RWPE1 (cell line): Measurements from ENCODE around the gene ADAM15.

Source experiments
- CTCF ChIA-PET: fragments of 350-600 bp; sonication (Branson Sonifier 250); formaldehyde crosslinking; extraction: SDS; loops from one replicate; lab custom pipeline; 2021; lab: Yijun Ruan, JAX
- POLR2A ChIA-PET: fragments of 400-600 bp; formaldehyde crosslinking; extraction: SDS; loops from one replicate; lab custom pipeline; 2020; ENCODE audit warnings: antibody characterized with exemption; ENCODE audit not compliant: low non-redundant PET; lab: Yijun Ruan, JAX
- DNase-seq: peaks from one replicate; pipeline ENCODE4 v3.0.0; 2012; ENCODE audit warnings: low spot score
- H3K27ac ChIP-seq: fragments of 450-650 bp; 2 replicates; pipeline ENCODE4 v1.5.1; 2017
- TF ChIP-seq, protein P1 (sequence below): fragments of 450-650 bp; conservative IDR thresholded peaks from 2 replicates; pipeline ENCODE4 v1.5.1; 2017; ENCODE audit warnings: low read depth, mild to moderate bottlenecking

The ADAM15 gene

DNA sequence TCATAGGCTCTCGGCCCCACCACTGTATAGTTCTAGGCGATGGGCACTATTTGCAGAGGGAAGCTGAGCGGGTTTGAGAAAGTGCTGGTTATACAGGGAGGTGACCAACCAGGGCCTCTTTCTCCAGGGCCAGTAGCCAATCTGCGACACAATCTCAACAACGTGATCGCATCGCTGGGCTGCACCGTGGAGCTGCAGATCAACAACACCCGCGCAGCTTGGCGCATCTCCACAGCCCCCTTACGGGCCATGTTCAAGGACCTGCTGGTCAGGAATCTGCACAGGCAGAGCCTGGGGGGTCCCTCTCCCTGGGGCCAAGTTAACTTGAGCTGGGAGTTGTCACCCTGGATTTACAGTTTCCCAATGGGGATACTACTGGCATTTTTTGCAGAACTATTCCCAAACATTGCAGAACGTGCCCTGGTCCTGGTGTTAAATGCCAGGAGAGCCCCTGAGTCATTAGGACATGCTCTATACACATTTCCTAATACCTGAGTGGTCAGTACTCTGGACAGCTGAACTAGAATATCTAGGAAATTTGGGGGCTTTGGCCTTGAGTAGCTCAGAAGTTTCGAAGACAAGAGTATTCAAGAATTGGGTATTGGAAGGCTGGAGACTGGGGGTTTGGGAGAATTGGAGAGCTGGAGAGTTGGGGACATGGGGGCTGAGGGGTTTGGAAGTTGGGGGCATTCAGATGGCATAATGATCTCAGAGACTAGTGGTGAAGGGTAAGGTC is 10.6 kb upstream of the ADAM15 start:
- H3K27ac ChIP-seq: no peak overlapping the region
- CTCF ChIA-PET: interaction anchor here (0.6 to 1.2 kb wide), 5 partner anchors 10 to 717 kb away, joined by 3 to 4 read pairs (median 3); no protein-coding TSS in a partner anchor
- DNase-seq: no peak
- TF ChIP-seq, protein P1, sequence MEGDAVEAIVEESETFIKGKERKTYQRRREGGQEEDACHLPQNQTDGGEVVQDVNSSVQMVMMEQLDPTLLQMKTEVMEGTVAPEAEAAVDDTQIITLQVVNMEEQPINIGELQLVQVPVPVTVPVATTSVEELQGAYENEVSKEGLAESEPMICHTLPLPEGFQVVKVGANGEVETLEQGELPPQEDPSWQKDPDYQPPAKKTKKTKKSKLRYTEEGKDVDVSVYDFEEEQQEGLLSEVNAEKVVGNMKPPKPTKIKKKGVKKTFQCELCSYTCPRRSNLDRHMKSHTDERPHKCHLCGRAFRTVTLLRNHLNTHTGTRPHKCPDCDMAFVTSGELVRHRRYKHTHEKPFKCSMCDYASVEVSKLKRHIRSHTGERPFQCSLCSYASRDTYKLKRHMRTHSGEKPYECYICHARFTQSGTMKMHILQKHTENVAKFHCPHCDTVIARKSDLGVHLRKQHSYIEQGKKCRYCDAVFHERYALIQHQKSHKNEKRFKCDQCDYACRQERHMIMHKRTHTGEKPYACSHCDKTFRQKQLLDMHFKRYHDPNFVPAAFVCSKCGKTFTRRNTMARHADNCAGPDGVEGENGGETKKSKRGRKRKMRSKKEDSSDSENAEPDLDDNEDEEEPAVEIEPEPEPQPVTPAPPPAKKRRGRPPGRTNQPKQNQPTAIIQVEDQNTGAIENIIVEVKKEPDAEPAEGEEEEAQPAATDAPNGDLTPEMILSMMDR: no peak
- POLR2A ChIA-PET: interaction anchor here (0.6 kb wide), 1 partner anchor 36 kb away, joined by 12 read pairs; no protein-coding TSS in a partner anchor

DNA sequence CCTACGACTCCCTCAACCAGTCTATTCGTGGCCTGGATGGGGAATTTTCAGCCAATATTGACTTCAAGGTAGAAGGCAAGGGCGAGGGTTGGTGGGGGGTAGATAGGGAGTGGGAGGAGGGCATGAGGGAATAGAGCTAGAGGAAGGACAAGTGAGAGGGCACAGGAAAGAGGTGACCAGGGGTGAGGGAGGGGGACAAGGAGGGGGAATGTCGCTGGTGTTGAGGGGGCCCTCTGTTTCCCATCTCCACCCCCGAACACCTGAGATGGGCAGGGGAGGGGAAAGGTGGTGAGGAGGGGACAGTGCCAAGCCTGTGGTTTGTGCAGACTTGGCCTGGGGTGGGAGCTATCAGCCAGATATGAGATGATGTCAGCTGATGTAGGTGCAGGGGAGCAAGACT is 8.3 kb upstream of the ADAM15 start:
- ChIA-PET POLR2A (no interaction called here), CTCF (interaction anchor here (0.6 to 2.4 kb wide), 3 partner anchors 25 to 43 kb away, joined by 3 to 16 read pairs (median 10); no protein-coding TSS in a partner anchor)
- TF ChIP-seq, protein P1: no peak
- no peak for DNase-seq
- H3K27ac ChIP-seq: peak overlapping the region; percentile 77

DNA sequence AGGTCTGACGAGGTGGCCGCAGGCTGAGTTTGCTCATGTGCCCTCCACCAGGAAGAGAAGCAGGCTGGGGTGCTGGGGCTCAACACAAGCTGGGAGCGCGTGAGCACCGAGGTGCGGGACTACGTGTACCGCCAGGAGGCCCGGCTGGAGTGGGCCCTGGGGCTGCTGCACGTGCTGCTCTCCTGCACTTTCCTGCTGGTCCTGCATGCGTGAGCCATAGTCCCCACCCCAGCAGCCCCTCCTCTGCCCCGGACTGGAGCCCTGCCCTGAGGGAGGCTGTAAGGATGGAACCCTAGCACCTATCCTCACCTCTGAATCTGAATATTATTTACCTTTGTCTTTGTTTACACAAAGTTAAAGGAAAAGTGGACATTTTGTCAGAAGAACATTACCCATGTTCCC is 7.8 kb upstream of the ADAM15 start:
- TF ChIP-seq, protein P1: no peak
- ChIA-PET CTCF (interaction anchor here (0.7 to 2.5 kb wide), 9 partner anchors 13 to 79 kb away, joined by 3 to 16 read pairs (median 7); no protein-coding TSS in a partner anchor), POLR2A (no interaction called here)
- H3K27ac ChIP-seq: peak overlapping the region; percentile 77
- DNase-seq: no peak

DNA sequence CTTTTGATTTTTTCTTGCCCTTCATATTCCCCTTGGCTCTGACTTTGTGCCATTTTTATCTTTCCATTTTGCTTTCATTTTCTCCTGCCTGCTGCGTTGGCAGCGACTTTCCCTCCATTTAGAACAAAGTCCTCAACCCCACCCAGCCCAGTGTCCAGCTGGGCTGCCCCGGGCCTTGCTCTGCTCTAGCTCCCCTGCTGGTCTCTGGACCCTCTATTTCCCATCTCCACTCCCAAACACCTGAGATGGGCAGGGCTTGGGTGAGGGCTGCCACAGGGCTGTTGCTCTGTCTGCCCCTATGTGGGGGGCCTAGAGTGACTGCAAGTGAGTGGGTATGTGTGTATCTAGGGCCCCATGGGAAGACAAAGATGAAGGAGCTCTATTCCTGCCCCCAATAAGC is 7.3 kb upstream of the ADAM15 start:
- CTCF ChIA-PET: interaction anchor here (0.6 to 2.5 kb wide), 13 partner anchors 9 to 123 kb away, joined by 3 to 16 read pairs (median 6); partner anchors contain the start of gene EFNA4
- no peak for DNase-seq
- TF ChIP-seq, protein P1: no peak
- H3K27ac ChIP-seq: peak overlapping the region; percentile 77
- POLR2A ChIA-PET: no interaction called here

DNA sequence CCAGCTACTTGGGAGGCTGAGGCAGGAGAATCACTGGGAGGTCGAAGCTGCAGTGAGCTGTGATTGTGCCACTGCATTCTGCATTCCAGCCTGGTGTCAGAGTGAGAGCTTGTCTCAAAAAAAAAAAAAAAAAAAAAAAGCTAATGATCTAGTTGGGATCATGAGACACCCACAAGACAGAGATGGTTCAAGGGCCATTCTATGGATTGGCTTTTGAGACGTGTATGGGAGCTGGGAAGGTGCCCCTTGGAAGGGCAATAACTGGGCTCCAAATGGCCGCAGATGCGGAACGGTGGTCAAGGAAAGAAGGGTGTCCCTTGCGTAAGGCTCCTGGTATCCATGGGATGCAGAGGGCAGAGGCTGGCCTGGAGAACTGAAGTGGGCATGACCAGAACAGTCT is 6.8 kb upstream of the ADAM15 start:
- POLR2A ChIA-PET: no interaction called here
- H3K27ac ChIP-seq: peak overlapping the region; percentile 77
- no peak for DNase-seq
- TF ChIP-seq, protein P1: no peak
- CTCF ChIA-PET: interaction anchor here (0.6 to 2.5 kb wide), 15 partner anchors 9 to 123 kb away, joined by 3 to 16 read pairs (median 5); partner anchors contain the start of gene EFNA4

DNA sequence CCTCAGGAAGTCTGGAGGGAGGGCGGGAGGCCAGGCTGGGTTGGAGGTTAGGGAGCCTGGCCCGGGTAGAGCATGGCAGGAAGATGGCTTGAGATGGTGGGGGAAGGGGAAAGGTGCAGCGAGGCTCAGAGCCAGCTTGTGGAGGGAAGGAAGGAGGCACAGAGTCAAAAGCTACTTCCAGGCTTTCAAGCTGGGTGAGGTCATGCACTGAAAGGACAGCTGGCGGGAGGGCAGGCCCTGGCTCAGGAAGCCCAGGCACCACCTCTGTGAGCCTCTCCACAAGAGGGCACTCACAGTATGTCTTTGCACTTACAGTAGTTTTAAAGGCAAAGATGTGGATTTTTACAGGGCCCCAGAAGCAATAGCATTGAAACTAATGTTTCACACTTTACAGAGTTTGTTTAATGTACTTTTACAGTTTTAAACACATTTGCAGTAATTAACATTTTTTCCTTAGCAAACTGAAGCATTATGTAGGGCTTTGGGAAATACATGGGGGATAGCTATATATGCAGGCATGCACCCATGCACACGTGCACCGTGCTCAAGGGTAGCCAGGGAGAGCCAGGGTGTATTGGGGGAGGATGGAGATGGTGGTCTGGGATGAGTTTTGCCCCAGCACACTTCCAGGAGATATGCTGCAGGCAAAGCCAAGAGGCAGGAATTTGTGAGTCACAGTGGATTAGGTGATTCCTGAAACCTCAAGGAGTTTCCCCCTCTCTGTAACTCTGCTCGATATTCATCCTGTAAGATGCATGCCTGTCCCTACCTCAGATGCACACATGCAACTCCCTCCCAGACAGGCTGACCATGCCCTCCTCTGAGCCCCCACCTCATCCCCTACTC is 6.1 kb upstream of the ADAM15 start:
- ChIA-PET CTCF (interaction anchor here (0.6 to 2.5 kb wide), 14 partner anchors 8 to 41 kb away, joined by 3 to 16 read pairs (median 5); partner anchors contain the start of gene EFNA4), POLR2A (no interaction called here)
- TF ChIP-seq, protein P1: peak; percentile 74
- H3K27ac ChIP-seq: peak overlapping the region; percentile 77
- DNase-seq: peak; percentile 66
